NCI-H1694 (cell line): Measurements from ENCODE around the gene MUC22.

ENCODE experiments used
- DNase-seq: peaks from one replicate; lab custom pipeline; 2025; lab: John Stamatoyannopoulos, UW

The MUC22 gene

GRCh38 chr6:31079656-31080261 lies 69.5 kb downstream of the MUC22 start:
- DNase-seq, result peak; percentile 63

GRCh38 chr6:31081872-31082271 lies 71.6 kb downstream of the MUC22 start:
- no peak for DNase-seq

GRCh38 chr6:31083742-31084354 lies 73.6 kb downstream of the MUC22 start:
- peak; percentile 29 for DNase-seq
